ENCODE measurements around the gene SCNN1G. TPM values are rescaled to one million over a fixed set of nuclear protein-coding genes. Genes with fewer than 3 reads are reported as not detected.

Gene SCNN1G
- total RNA-seq, 1 donor from 2014 or later = 0.39 TPM

DNA sequence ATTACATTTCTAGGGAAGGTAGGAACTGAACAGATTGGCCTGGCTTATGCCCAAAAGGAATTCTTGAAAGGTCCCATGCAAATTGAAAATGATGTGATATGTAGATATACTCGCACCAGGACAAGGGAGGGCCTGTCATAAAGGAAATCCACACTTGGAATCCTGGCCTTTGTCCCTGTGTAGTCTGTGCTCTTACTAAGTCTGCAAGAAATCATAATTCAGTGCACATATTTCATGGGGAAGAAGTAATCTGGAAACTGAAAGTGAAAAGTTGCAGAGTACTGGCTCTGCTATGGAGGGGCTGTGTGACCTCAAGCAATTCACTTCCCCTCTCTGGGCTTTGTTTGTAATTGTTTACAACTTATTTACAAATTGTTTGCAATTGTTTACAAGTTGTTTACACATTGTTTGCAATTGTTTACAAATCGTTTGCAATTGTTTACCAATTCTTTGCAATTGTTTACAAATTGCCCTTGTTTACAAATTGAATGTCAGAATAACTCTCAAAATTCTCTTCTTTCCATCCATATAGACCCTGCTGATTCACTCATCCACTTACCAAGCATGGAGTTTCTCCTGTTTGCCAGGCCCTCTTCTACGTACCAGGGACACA, 12.9 kb downstream of the SCNN1G start:
- no peaks in the 10 kb centered on the region for H3K9me3 Mint-ChIP-seq (ENCODE audit: unreplicated experiment)
- peaks cover 3% of the 10 kb centered on the region for H3K27me3 Mint-ChIP-seq (ENCODE audit: unreplicated experiment)
- TF ChIP-seq, protein P1, sequence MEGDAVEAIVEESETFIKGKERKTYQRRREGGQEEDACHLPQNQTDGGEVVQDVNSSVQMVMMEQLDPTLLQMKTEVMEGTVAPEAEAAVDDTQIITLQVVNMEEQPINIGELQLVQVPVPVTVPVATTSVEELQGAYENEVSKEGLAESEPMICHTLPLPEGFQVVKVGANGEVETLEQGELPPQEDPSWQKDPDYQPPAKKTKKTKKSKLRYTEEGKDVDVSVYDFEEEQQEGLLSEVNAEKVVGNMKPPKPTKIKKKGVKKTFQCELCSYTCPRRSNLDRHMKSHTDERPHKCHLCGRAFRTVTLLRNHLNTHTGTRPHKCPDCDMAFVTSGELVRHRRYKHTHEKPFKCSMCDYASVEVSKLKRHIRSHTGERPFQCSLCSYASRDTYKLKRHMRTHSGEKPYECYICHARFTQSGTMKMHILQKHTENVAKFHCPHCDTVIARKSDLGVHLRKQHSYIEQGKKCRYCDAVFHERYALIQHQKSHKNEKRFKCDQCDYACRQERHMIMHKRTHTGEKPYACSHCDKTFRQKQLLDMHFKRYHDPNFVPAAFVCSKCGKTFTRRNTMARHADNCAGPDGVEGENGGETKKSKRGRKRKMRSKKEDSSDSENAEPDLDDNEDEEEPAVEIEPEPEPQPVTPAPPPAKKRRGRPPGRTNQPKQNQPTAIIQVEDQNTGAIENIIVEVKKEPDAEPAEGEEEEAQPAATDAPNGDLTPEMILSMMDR (IDR thresholded peaks at IDR 0.05; ENCODE audit: partially characterized antibody, unreplicated experiment) = no peak
- no peak for DNase-seq
- H3K4me3 Mint-ChIP-seq (ENCODE audit: unreplicated experiment) = no peak overlapping the region
- H3K27ac Mint-ChIP-seq (ENCODE audit: unreplicated experiment) = no peak overlapping the region
- no peaks in the 10 kb centered on the region for H3K36me3 Mint-ChIP-seq (ENCODE audit: unreplicated experiment)
- H3K4me1 Mint-ChIP-seq (ENCODE audit: low read depth, unreplicated experiment) = peaks cover under 1% of the 10 kb centered on the region

GRCh38 chr16:23196539-23196938, 14.0 kb downstream of the SCNN1G start:
- H3K27me3 Mint-ChIP-seq (ENCODE audit: unreplicated experiment) = peaks cover 3% of the 10 kb centered on the region
- no peak for DNase-seq
- TF ChIP-seq, protein P1 (IDR thresholded peaks at IDR 0.05; ENCODE audit: partially characterized antibody, unreplicated experiment) = no peak
- no peak overlapping the region for H3K27ac Mint-ChIP-seq (ENCODE audit: unreplicated experiment)
- H3K4me3 Mint-ChIP-seq (ENCODE audit: unreplicated experiment) = no peak overlapping the region
- H3K9me3 Mint-ChIP-seq (ENCODE audit: unreplicated experiment) = no peaks in the 10 kb centered on the region
- no peaks in the 10 kb centered on the region for H3K36me3 Mint-ChIP-seq (ENCODE audit: unreplicated experiment)
- peaks cover 7% of the 10 kb centered on the region for H3K4me1 Mint-ChIP-seq (ENCODE audit: low read depth, unreplicated experiment)

DNA sequence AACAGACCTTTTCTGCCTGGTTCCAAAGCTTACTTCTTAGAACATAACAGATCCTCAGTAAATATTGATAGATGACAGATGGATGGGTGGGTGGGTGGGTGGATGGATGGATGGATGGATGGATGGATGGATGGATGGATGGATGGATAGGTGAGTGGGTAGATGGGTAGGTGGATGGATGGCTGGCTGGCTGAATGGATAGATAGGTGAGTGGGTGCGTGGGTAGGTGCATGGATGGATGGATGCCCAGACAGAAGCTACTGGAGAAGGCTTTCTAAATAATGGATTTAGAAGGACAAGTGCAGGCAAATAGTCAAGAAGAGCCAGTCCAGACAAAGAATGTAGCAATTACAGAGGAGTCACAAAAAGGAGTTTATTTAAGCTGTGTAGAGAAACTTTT, 19.6 kb downstream of the SCNN1G start:
- H3K4me1 Mint-ChIP-seq (ENCODE audit: low read depth, unreplicated experiment) = peaks cover 7% of the 10 kb centered on the region
- peaks cover 3% of the 10 kb centered on the region for H3K27me3 Mint-ChIP-seq (ENCODE audit: unreplicated experiment)
- H3K9me3 Mint-ChIP-seq (ENCODE audit: unreplicated experiment) = peaks cover 3% of the 10 kb centered on the region
- H3K27ac Mint-ChIP-seq (ENCODE audit: unreplicated experiment) = no peak overlapping the region
- H3K4me3 Mint-ChIP-seq (ENCODE audit: unreplicated experiment) = no peak overlapping the region
- DNase-seq = no peak
- no peaks in the 10 kb centered on the region for H3K36me3 Mint-ChIP-seq (ENCODE audit: unreplicated experiment)
- TF ChIP-seq, protein P1 (IDR thresholded peaks at IDR 0.05; ENCODE audit: partially characterized antibody, unreplicated experiment) = no peak

DNA sequence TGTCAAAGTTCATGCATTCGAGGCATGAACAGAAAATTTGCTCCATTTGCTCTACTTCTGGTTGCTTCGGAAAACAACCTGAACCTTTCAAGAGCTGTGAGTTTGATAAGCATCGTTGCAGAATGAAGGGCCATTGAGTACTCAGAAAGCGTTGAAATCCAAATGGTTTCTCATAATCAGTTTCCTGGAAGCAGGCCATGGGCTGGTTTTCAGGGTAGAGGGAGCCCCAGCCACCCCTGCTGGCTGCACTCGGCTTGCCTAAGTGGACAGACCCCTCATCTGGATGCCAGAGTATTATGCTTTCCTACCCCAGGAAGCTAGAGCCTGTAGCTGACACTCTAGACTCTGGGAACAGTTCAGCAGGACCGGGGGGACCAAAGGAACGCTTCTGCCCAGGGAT, 24.4 kb downstream of the SCNN1G start:
- H3K4me1 Mint-ChIP-seq (ENCODE audit: low read depth, unreplicated experiment) = peaks cover 7% of the 10 kb centered on the region
- peaks cover 3% of the 10 kb centered on the region for H3K27me3 Mint-ChIP-seq (ENCODE audit: unreplicated experiment)
- DNase-seq = no peak
- peaks cover 3% of the 10 kb centered on the region for H3K9me3 Mint-ChIP-seq (ENCODE audit: unreplicated experiment)
- TF ChIP-seq, protein P1 (IDR thresholded peaks at IDR 0.05; ENCODE audit: partially characterized antibody, unreplicated experiment) = no peak
- no peaks in the 10 kb centered on the region for H3K36me3 Mint-ChIP-seq (ENCODE audit: unreplicated experiment)
- no peak overlapping the region for H3K4me3 Mint-ChIP-seq (ENCODE audit: unreplicated experiment)
- H3K27ac Mint-ChIP-seq (ENCODE audit: unreplicated experiment) = no peak overlapping the region

GRCh38 chr16:23207485-23207884, 24.9 kb downstream of the SCNN1G start:
- H3K4me1 Mint-ChIP-seq (ENCODE audit: low read depth, unreplicated experiment) = peaks cover 7% of the 10 kb centered on the region
- DNase-seq = no peak
- peaks cover 3% of the 10 kb centered on the region for H3K9me3 Mint-ChIP-seq (ENCODE audit: unreplicated experiment)
- TF ChIP-seq, protein P1 (IDR thresholded peaks at IDR 0.05; ENCODE audit: partially characterized antibody, unreplicated experiment) = no peak
- H3K27me3 Mint-ChIP-seq (ENCODE audit: unreplicated experiment) = peaks cover 3% of the 10 kb centered on the region
- H3K4me3 Mint-ChIP-seq (ENCODE audit: unreplicated experiment) = no peak overlapping the region
- H3K27ac Mint-ChIP-seq (ENCODE audit: unreplicated experiment) = no peak overlapping the region
- no peaks in the 10 kb centered on the region for H3K36me3 Mint-ChIP-seq (ENCODE audit: unreplicated experiment)
